Transverse colon (tissue), 4 donors: ENCODE results near the gene FAM174C. TPM values are rescaled to one million over a fixed set of nuclear protein-coding genes. Genes with fewer than 3 reads are reported as not detected.

ENCODE experiments used
- DNase-seq: peaks from one replicate; pipeline ENCODE4 v3.0.0-alpha.2; 2019
- H3K27ac ChIP-seq, 4 donors: fragments of 200-600 bp; sonication (generic); 2 replicates each; pipeline ENCODE4 v1.5.1; 2016 to 2018; ENCODE audit warnings: inconsistent platforms in 4 of 4
- H3K27me3 ChIP-seq: fragments of 200-600 bp; sonication (generic); 2 replicates; pipeline ENCODE4 v1.5.1; 2017; ENCODE audit warnings: inconsistent platforms
- H3K36me3 ChIP-seq, 4 donors: fragments of 200-600 bp; sonication (generic); 2 replicates each; pipeline ENCODE4 v1.5.1; 2017 to 2019; ENCODE audit warnings: inconsistent platforms in 4 of 4
- H3K4me1 ChIP-seq, 4 donors: fragments of 200-600 bp; sonication (generic); 2 replicates each; pipeline ENCODE4 v1.5.1; 2017 to 2020; ENCODE audit warnings: inconsistent platforms in 4 of 4
- H3K4me3 ChIP-seq, 4 donors: fragments of 200-600 bp; sonication (generic); 1 replicate in 1 of 4; 2 replicates in 3 of 4; pipeline versions ENCODE4 v1.5.1 to v1.6.1; 2017 to 2019; ENCODE audit warnings: inconsistent platforms in 4 of 4
- H3K9me3 ChIP-seq, 2 donors: fragments of 200-600 bp; sonication (generic); 2 replicates each; pipeline ENCODE4 v1.5.1; 2017 to 2019; ENCODE audit warnings: inconsistent platforms in 2 of 2
- CTCF ChIP-seq, 5 experiments: fragments of 200-600 bp in 3 of 5; fragments of 450-650 bp in 2 of 5; sonication (generic) in 3 of 5; IDR thresholded peaks; 1 replicate in 2 of 5; 2 replicates in 3 of 5; pipeline ENCODE4 v1.5.1; 2016 to 2017; ENCODE audit warnings: antibody characterized with exemption in 5 of 5, inconsistent platforms in 3 of 5, mild to moderate bottlenecking in 2 of 5, moderate library complexity in 1 of 5
- EP300 ChIP-seq: sonication (generic); formaldehyde crosslinking; IDR thresholded peaks from one replicate; pipeline ENCODE4 v1.6.1; 2017; ENCODE audit warnings: antibody characterized with exemption, low read depth
- POLR2A ChIP-seq: fragments of 450-650 bp; IDR thresholded peaks from one replicate; pipeline ENCODE4 v1.6.1; 2016; ENCODE audit warnings: antibody characterized with exemption, mild to moderate bottlenecking, moderate library complexity
- POLR2AphosphoS5 ChIP-seq, 3 donors: sonication (generic); formaldehyde crosslinking; IDR thresholded peaks; one replicate each; pipeline ENCODE4 v1.6.1; 2016; ENCODE audit warnings: antibody characterized with exemption in 3 of 3
- WGBS, 2 donors: methylation state at CpG; one replicate each; pipeline ENCODE4 v1.1.5; 2018; ENCODE audit warnings: low coverage in 1 of 2; 5-methylcytosine and 5-hydroxymethylcytosine counted together
- in situ Hi-C, 4 donors: fragments of 200-750 bp; cut with MboI; loops; one replicate each; pipeline versions ENCODE4 v1.15.0 to v1.15.1; 2017; ENCODE audit warnings: low sequenced_read_pairs in 3 of 4, low pct_ligation_motif_present in 1 of 4, low pct_unique_long_range_greater_than_20kb in 1 of 4
- intact Hi-C: fragments of 100-400 bp; cut with DNase I; formaldehyde crosslinking; loops from one replicate; pipeline ENCODE4 v1.15.1; 2023; ENCODE audit warnings: low total_unique reads
- total RNA-seq, 4 donors: library from RNA; depleted of rRNA; stranded (reverse); fragments of >200 nt; gene quantifications; one replicate each; pipeline ENCODE4 v1.1.0, GENCODE V29; 2016

The FAM174C gene
- total RNA-seq, 4 donors from 2014 or later, result 72.5 to 116 (median 99.0) TPM

- peaks cover 23% of the 10 kb centered on the region for H3K27me3 ChIP-seq
- intact Hi-C loops, result loop anchor here (10.0 kb wide), 1 partner anchor 147 kb away; no protein-coding TSS in a partner anchor
- 80 to 93% methylated on average over 1 to 8 of the region's 8 CpGs for WGBS, 2 donors
- no peaks in the 10 kb centered on the region for H3K36me3 ChIP-seq
- TF ChIP-seq EP300, result no peak
- TF ChIP-seq POLR2AphosphoS5 (IDR thresholded peaks at IDR 0.05), result no peak
- no peak for TF ChIP-seq POLR2A
- no peak for TF ChIP-seq CTCF (IDR thresholded peaks at IDR 0.05)
- no peak overlapping the region for H3K4me3 ChIP-seq
- no peak for DNase-seq
- no peaks in the 10 kb centered on the region for H3K9me3 ChIP-seq
- in situ Hi-C loops, result loop anchor here in 2 of 4 donors (25.0 kb wide), 1 partner anchor 89 kb away; the partner anchor contains the start of gene NDUFS7 (in 2 of the 2)
- no peak overlapping the region for H3K27ac ChIP-seq
- peaks cover 0 to 8% (median 6%) of the 10 kb centered on the region in 4 donors for H3K4me1 ChIP-seq
Measured at GRCh38 chr19:1298235-1298634, 22.9 kb downstream of the FAM174C start.

- intact Hi-C loops, result loop anchor here (10.0 kb wide), 1 partner anchor 145 kb away; no protein-coding TSS in a partner anchor
- TF ChIP-seq POLR2A (no peak), EP300 (no peak), POLR2AphosphoS5 (IDR thresholded peaks at IDR 0.05) (no peak), CTCF (IDR thresholded peaks at IDR 0.05) (no peak)
- Histone ChIP-seq H3K4me3 (no peak overlapping the region), H3K4me1 (peaks cover 0 to 18% (median 14%) of the 10 kb centered on the region in 4 donors), H3K36me3 (no peaks in the 10 kb centered on the region), H3K27ac (no peak overlapping the region), H3K9me3 (no peaks in the 10 kb centered on the region), H3K27me3 (peaks cover 8% of the 10 kb centered on the region)
- in situ Hi-C loops, result loop anchor here in 2 of 4 donors (25.0 kb wide), 1 partner anchor 88 kb away; the partner anchor contains the start of gene NDUFS7 (in 2 of the 2)
- DNase-seq, result no peak
- WGBS, 2 donors, result 91 to 100% methylated on average over 1 to 34 of the region's 34 CpGs
Measured at GRCh38 chr19:1299801-1300200, 24.5 kb downstream of the FAM174C start.

- intact Hi-C loops, result no loop called here
- no peak for DNase-seq
- Histone ChIP-seq H3K27ac (no peak overlapping the region), H3K36me3 (no peaks in the 10 kb centered on the region), H3K4me1 (peaks cover 0 to 12% (median 9%) of the 10 kb centered on the region in 4 donors), H3K9me3 (no peaks in the 10 kb centered on the region), H3K4me3 (no peak overlapping the region), H3K27me3 (no peaks in the 10 kb centered on the region)
- 84 to 86% methylated on average over 24 to 35 of the region's 35 CpGs for WGBS, 2 donors
- in situ Hi-C loops, result no loop called here
- TF ChIP-seq POLR2A (no peak), POLR2AphosphoS5 (IDR thresholded peaks at IDR 0.05) (no peak), EP300 (no peak), CTCF (IDR thresholded peaks at IDR 0.05) (no peak)
Measured at GRCh38 chr19:1300744-1301490, 25.6 kb downstream of the FAM174C start.

- Histone ChIP-seq H3K9me3 (no peaks in the 10 kb centered on the region), H3K27me3 (no peaks in the 10 kb centered on the region), H3K27ac (no peak overlapping the region), H3K4me1 (peaks cover 0 to 12% (median 9%) of the 10 kb centered on the region in 4 donors), H3K4me3 (no peak overlapping the region), H3K36me3 (no peaks in the 10 kb centered on the region)
- intact Hi-C loops (no loop called here), in situ Hi-C loops (no loop called here)
- TF ChIP-seq CTCF (IDR thresholded peaks at IDR 0.05) (no peak), EP300 (no peak), POLR2AphosphoS5 (IDR thresholded peaks at IDR 0.05) (no peak), POLR2A (no peak)
- no peak for DNase-seq
- WGBS, 2 donors, result 61 to 78% methylated on average over 3 to 25 of the region's 36 CpGs
Measured at GRCh38 chr19:1302533-1303239, 27.4 kb downstream of the FAM174C start.
